WERI-Rb-1 (cell line): Measurements from ENCODE around the gene AP2M1.

Experiments
- DNase-seq: peaks from one replicate; pipeline ENCODE4 v3.0.0-alpha.2; 2020
- H3K27ac ChIP-seq: fragments of 250-450 bp; sonication (Bioruptor Pico); 2 replicates; pipeline ENCODE4 v1.5.1; 2020; ENCODE audit warnings: mild to moderate bottlenecking, moderate library complexity
- H3K27me3 ChIP-seq: fragments of 250-450 bp; sonication (Bioruptor Pico); 2 replicates; pipeline ENCODE4 v1.5.1; 2021; ENCODE audit warnings: mild to moderate bottlenecking, low read depth, moderate library complexity; ENCODE audit not compliant: insufficient read depth, severe bottlenecking
- H3K36me3 ChIP-seq: fragments of 250-450 bp; sonication (Bioruptor Pico); 2 replicates; pipeline ENCODE4 v1.5.1; 2020; ENCODE audit warnings: mild to moderate bottlenecking, moderate library complexity
- H3K4me3 ChIP-seq: 2 replicates; pipeline ENCODE4 v1.5.1; 2011; ENCODE audit warnings: low read depth, mild to moderate bottlenecking, control low read depth, low read length
- H3K9me3 ChIP-seq: fragments of 250-450 bp; sonication (Bioruptor Pico); 2 replicates; pipeline ENCODE4 v1.5.1; 2021; ENCODE audit warnings: mild to moderate bottlenecking, moderate library complexity; ENCODE audit not compliant: severe bottlenecking
- TF ChIP-seq, protein P1 (sequence below): IDR thresholded peaks from 2 replicates; pipeline ENCODE4 v1.5.1; 2011; ENCODE audit warnings: low read depth, mild to moderate bottlenecking, control low read depth, inconsistent platforms, low read length

AP2M1 gene

DNA sequence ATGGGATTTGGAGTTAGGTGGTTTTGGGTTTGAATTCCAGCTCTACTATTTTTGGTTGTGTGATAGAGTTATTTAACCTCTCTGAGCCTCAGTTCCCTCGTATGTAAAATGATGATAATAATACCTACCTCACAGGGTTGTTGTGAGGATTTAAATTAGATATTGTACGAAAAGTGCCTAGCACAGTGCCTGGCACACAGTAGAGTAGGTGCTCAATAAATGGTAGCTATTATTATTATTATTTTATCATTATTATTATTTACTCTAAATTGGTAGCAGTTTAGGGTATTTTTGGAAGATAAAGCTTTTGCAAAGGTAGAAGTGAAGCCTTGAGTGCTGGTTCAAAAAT is 1.3 kb upstream of the AP2M1 start:
- H3K36me3 ChIP-seq: peaks cover 63% of the 10 kb centered on the region
- TF ChIP-seq, protein P1, sequence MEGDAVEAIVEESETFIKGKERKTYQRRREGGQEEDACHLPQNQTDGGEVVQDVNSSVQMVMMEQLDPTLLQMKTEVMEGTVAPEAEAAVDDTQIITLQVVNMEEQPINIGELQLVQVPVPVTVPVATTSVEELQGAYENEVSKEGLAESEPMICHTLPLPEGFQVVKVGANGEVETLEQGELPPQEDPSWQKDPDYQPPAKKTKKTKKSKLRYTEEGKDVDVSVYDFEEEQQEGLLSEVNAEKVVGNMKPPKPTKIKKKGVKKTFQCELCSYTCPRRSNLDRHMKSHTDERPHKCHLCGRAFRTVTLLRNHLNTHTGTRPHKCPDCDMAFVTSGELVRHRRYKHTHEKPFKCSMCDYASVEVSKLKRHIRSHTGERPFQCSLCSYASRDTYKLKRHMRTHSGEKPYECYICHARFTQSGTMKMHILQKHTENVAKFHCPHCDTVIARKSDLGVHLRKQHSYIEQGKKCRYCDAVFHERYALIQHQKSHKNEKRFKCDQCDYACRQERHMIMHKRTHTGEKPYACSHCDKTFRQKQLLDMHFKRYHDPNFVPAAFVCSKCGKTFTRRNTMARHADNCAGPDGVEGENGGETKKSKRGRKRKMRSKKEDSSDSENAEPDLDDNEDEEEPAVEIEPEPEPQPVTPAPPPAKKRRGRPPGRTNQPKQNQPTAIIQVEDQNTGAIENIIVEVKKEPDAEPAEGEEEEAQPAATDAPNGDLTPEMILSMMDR: no peak
- H3K27ac ChIP-seq: no peak overlapping the region

DNA sequence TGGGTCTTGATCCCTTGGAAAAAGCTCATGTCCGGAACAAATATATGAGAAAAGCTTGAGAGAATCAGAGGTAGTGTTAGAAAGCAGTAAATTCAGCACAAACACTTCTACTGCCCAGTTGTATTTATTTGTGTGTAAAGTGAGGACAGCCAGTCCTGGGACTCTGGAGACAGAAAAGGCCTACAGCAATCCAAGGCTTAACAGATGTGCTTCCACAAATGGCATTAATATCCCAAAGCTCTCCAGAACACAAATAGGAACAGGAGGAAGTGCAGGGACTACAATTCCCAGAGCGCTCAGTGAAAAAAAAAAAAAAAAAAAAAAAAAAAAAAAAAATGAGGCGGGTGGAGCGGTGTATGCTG is 390 bp upstream of the AP2M1 start:
- no peak for DNase-seq
- peak overlapping the region; percentile 37 for H3K27ac ChIP-seq
- H3K9me3 ChIP-seq: no peaks in the 10 kb centered on the region
- H3K4me3 ChIP-seq: no peak overlapping the region; the same call in 1 of the 2 replicates
- H3K36me3 ChIP-seq: peaks cover 63% of the 10 kb centered on the region
- TF ChIP-seq, protein P1: no peak
- H3K27me3 ChIP-seq: no peaks in the 10 kb centered on the region

More for the DNA sequence above, 1.3 kb upstream of the AP2M1 start:
- no peak overlapping the region for H3K4me3 ChIP-seq
- H3K27me3 ChIP-seq: no peaks in the 10 kb centered on the region
- H3K9me3 ChIP-seq: no peaks in the 10 kb centered on the region
- DNase-seq: no peak

DNA sequence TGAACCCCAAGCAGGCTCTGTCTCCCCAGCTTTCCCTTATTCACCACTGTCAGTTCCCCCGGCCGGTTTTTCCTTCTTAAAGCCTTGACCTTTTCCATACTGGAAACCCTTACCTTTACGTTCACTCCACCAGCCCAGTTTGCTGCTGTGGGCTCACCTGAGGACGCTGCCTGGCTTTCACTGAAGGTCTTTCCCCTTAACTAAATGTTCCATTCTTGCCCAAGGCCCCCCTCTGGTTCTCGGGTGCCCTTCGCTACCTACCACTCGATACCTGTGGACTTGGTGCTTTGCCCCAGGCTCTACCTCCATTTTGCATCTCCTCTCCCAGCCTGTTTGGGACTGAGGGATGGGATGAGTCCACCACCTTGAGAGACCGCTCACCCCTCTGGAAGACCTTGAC is 851 bp downstream of the AP2M1 start:
- peaks cover 68% of the 10 kb centered on the region for H3K36me3 ChIP-seq
- H3K27me3 ChIP-seq: no peaks in the 10 kb centered on the region
- H3K4me3 ChIP-seq: peak overlapping the region; percentile 91
- no peaks in the 10 kb centered on the region for H3K9me3 ChIP-seq
- peak overlapping the region; percentile 97 for H3K27ac ChIP-seq
- TF ChIP-seq, protein P1: no peak
- DNase-seq: no peak

GRCh38 chr3:184175981-184176376 is 1.3 kb downstream of the AP2M1 start:
- TF ChIP-seq, protein P1: no peak
- Histone ChIP-seq H3K4me3 (peak overlapping the region; percentile 91), H3K27ac (peak overlapping the region; percentile 97), H3K36me3 (peaks cover 68% of the 10 kb centered on the region), H3K9me3 (no peaks in the 10 kb centered on the region), H3K27me3 (no peaks in the 10 kb centered on the region)
- DNase-seq: no peak

DNA sequence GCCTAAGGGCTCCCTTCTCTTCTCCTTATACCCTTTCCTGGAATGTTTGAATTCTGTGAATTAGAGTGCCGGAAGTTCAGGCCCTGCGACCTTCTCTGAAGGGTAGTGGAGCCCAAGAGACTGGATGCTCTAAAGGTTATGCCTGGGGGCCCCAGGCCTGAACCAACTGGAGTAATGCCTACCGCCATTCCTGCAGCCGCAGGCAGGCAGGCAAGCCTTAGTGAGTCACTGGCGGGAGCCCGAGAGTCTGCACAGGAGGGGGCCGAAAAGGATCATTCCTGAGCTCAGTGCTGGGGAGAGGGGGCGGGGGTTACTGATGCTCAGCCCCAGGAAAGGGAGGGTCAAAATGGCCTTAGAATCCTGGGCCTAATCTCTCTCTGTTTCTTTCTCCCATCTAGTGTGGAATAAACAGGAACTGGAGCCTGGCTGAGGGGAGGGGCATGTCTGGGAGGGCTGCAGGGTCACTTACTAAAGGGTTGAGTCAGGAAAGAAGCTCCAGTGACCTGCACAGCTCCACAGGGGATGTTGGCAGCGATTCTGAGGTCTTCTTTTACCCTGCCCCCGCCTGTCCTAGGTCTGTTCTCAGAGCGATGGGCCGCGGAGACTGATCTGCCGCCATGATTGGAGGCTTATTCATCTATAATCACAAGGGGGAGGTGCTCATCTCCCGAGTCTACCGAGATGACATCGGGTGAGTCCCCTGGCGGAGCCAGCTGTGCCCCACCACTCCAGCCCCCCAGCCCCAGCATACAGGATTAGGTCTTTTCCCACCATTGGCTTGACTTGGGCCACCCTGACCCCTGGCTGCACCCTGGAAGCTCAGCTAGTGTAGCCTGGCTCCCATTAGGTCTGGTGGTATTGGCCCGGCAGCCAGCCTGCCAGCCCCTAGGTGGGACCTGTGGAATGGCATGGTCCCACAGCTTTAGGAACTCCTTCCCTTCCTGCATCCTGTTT is 2.0 kb downstream of the AP2M1 start:
- H3K27ac ChIP-seq: peak overlapping the region; percentile 97
- TF ChIP-seq, protein P1: no peak
- no peaks in the 10 kb centered on the region for H3K27me3 ChIP-seq
- peaks cover 68% of the 10 kb centered on the region for H3K36me3 ChIP-seq
- peak overlapping the region; percentile 91 for H3K4me3 ChIP-seq
- no peaks in the 10 kb centered on the region for H3K9me3 ChIP-seq
- peak; percentile 94 for DNase-seq
